NCI-H526 (cell line): ENCODE results near the gene SH3RF3.

Experiments
- DNase-seq, 2 experiments: peaks; one replicate each; lab custom pipeline; 2025; lab: John Stamatoyannopoulos, UW

SH3RF3 gene

DNA sequence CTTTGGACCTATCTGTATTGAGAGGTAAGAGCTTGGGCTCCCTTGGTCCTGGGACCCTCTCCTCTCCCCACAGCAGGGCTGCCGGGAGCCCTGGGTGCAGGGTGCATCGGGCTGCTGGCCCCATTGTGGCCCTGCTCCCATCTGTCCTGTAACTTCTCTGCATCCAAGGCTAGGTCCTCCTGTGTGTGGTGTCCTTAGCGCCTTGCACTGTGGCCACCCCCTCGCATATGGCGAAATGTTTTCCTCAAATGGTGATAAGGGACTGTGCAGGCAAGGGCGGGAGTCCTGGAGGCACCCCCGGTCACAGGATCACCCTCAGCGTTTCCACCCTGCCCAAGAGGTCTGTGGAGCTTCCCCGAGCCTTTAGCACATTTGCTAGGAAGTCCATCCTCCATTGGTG, 208.2 kb downstream of the SH3RF3 start:
- DNase-seq: no peak

DNA sequence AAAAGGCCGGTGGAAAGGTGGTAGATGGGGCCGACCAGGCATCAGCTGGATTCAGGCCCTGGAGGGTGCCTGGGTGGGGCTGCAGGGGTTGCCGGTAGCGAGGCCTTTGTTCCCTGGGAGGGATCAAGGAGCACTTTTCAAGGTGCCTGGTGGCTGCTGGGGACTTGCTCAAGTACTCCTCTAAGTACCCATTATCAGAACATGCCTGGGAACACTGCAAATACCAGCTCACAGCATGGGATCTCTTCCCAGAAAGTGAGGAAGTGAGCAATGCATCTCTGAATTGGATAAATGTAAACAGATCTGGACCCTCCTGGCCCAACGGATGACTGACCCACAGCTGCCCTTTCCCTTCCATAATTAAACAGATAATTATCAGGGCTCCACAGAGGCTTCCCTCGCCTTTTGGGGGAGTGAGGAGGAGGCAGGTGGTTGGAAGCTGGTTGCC, 210.5 kb downstream of the SH3RF3 start:
- DNase-seq: no peak

- no peak for DNase-seq
Observed at GRCh38 chr2:109340381-109340780, 211.4 kb downstream of the SH3RF3 start.

GRCh38 chr2:109341355-109342255, 212.6 kb downstream of the SH3RF3 start:
- DNase-seq: no peak

- no peak for DNase-seq
Observed at GRCh38 chr2:109342256-109342850, 213.3 kb downstream of the SH3RF3 start.

DNA sequence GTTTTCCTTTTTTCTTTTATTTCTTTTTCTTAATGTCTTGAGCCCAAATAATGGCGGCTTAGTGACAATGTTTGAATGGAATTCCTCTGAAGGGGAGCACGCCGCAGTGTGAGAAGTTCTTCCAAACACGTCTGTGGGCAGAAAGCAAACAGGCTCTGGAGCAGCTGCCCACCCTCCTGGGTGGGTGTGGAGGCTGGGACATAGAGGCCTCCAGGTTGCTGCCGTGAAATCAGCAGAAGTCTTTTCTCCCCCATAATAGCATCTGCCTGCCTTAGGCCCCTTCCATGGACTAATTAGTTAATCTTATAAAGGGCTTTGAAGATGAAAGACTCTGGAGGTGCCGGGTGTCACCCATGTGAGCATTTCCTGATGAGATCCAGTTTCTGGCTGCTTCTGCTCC, 213.9 kb downstream of the SH3RF3 start:
- DNase-seq: no peak

GRCh38 chr2:109343460-109343859, 214.5 kb downstream of the SH3RF3 start:
- no peak for DNase-seq

- no peak for DNase-seq
Observed at GRCh38 chr2:109344270-109344805, 215.3 kb downstream of the SH3RF3 start.

GRCh38 chr2:109345091-109345490, 216.1 kb downstream of the SH3RF3 start:
- no peak for DNase-seq

DNA sequence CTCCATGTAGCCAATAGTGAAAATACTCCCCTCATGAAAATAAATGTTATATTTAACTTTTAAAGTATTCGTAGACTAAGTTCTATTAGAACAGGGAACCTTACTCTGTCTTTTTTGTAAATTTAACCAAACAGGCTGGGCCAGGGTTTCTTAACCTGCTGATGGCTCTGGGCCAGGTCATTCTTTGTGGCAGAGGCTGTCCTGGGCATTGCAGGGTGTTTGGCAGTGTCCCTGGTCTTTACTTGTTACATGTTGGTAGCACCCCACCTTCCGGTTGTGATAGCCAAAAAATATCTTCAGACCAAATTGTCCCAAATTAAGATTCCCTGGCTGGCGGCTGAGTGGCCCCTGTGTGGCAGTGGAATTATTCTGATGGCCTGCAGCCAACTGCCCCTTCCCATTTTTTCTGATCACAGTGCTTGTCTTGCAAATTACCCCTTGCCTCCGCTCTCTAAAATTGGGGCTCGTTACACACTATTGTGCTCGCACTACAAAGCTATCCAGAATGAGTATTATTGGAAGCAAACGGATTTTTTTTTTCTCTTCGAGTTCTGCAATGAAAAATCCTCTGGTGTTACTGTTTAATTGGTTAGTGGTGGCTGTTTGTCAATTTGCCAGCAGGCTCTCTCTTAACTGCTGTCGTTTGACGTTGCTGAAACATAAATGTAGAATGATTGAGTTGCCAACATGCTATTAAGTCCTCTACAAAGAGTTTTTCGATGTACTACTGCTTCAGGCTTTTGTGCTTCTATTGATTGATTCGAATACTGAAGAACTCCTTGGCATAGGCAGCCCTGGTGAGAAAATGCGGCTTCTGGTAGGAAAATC, 216.9 kb downstream of the SH3RF3 start:
- no peak for DNase-seq

- no peak for DNase-seq
Observed at GRCh38 chr2:109346601-109347228, 217.7 kb downstream of the SH3RF3 start.

DNA sequence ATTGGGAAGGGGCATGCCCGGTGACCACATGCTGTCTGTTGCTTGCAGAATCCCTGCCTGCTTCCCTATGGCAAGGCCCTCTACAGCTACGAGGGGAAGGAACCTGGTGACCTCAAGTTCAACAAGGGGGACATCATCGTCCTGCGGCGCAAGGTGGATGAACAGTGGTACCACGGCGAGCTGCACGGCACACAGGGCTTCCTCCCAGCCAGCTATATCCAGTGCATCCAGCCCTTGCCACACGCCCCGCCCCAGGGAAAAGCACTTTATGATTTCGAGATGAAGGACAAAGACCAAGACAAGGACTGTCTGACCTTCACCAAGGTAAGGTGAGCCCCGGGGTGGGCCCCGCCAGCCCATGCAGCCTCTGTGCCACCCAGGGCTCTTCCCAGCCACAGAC, 218.6 kb downstream of the SH3RF3 start:
- no peak for DNase-seq

- DNase-seq: no peak
Observed at GRCh38 chr2:109348190-109348589, 219.2 kb downstream of the SH3RF3 start.

- DNase-seq: no peak
Observed at GRCh38 chr2:109348671-109349502, 219.9 kb downstream of the SH3RF3 start.

GRCh38 chr2:109349503-109350465, 220.8 kb downstream of the SH3RF3 start:
- DNase-seq: no peak

DNA sequence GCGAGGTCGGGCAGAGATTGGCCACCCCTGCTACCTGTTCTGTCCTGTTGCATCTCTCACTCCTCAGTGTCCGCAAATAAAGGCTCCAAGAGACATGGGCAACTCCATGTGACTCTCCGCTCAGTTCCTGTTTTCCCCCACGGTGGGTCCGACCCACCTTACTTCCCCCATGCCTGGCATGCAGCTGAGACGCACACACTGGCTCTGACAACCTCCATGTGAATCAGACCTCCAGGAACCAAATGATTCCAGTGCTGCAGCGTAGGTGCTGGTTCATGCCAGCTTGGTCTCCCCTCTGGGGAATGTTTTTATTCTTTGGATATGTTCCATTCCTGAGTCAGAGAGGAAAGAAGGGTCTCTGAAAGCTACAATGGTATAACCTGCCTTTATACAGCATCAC, 221.5 kb downstream of the SH3RF3 start:
- DNase-seq: no peak

DNA sequence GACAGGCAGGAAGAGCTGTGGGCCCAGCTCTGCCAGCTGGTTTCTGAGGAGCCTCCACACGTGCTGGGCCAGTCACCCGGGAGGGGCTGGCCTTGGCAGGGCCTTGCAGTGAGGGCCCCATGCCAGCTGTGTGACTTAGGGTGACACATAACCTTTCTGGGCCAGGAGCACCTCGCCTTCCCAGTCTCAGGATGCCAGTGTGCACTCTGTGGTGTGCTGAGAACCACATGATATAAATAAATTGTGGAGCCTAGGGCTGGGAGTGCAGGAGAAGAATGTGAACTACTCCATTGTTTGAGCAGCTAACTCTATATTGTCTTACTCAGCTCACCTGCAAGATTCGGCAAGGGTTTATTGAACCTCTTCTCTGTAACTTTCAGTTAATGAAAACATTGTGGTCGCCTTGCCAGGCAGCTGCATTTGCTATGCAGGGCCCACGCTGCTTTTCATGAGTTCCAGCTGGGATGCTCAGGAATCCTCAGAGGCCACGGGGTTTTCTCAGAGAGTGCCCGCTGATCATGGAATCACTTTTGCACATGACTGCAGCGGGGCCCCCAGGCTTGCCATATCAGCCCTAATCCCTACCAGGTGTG, 222.3 kb downstream of the SH3RF3 start:
- DNase-seq: no peak

- no peak for DNase-seq
Observed at GRCh38 chr2:109352056-109352897, 223.3 kb downstream of the SH3RF3 start.
